Eye (tissue), 1 donor: ENCODE measurements around the gene BMPER.

Source experiments
- DNase-seq: peaks from one replicate; pipeline ENCODE4 v3.0.0-alpha.2; 2015

Gene BMPER

GRCh38 chr7:33926535-33926934 lies 21.2 kb downstream of the BMPER start:
- DNase-seq = no peak

GRCh38 chr7:33928986-33929385 lies 23.6 kb downstream of the BMPER start:
- DNase-seq = no peak

- peak; percentile 90 for DNase-seq
Measured at GRCh38 chr7:33932221-33932620, 26.9 kb downstream of the BMPER start.

GRCh38 chr7:33932832-33933468 lies 27.6 kb downstream of the BMPER start:
- DNase-seq = peak; percentile 96

- DNase-seq = no peak
Measured at GRCh38 chr7:33933611-33934281, 28.4 kb downstream of the BMPER start.

GRCh38 chr7:33934391-33934790 lies 29.1 kb downstream of the BMPER start:
- DNase-seq = no peak

GRCh38 chr7:33936503-33936902 lies 31.2 kb downstream of the BMPER start:
- no peak for DNase-seq

GRCh38 chr7:33937871-33938270 lies 32.5 kb downstream of the BMPER start:
- DNase-seq = no peak

GRCh38 chr7:33939121-33939520 lies 33.8 kb downstream of the BMPER start:
- DNase-seq = no peak

- DNase-seq = no peak
Measured at GRCh38 chr7:33940503-33940902, 35.2 kb downstream of the BMPER start.

- peak; percentile 30 for DNase-seq
Measured at GRCh38 chr7:33941418-33941817, 36.1 kb downstream of the BMPER start.

- no peak for DNase-seq
Measured at GRCh38 chr7:33946094-33946699, 40.9 kb downstream of the BMPER start.

- no peak for DNase-seq
Measured at GRCh38 chr7:33950047-33950714, 44.8 kb downstream of the BMPER start.

GRCh38 chr7:33952824-33953223 lies 47.5 kb downstream of the BMPER start:
- no peak for DNase-seq

- DNase-seq = no peak
Measured at GRCh38 chr7:33958104-33958503, 52.8 kb downstream of the BMPER start.

GRCh38 chr7:33959676-33960075 lies 54.3 kb downstream of the BMPER start:
- DNase-seq = no peak

GRCh38 chr7:33961948-33962347 lies 56.6 kb downstream of the BMPER start:
- DNase-seq = no peak

- peak; percentile 59 for DNase-seq
Measured at GRCh38 chr7:33964417-33965182, 59.3 kb downstream of the BMPER start.

GRCh38 chr7:33965183-33965744 lies 59.9 kb downstream of the BMPER start:
- DNase-seq = peak; percentile 39

GRCh38 chr7:33968591-33968990 lies 63.3 kb downstream of the BMPER start:
- no peak for DNase-seq

GRCh38 chr7:33970536-33970935 lies 65.2 kb downstream of the BMPER start:
- no peak for DNase-seq

- no peak for DNase-seq
Measured at GRCh38 chr7:33971106-33971505, 65.8 kb downstream of the BMPER start.
